NCI-H1092 treated with DMSO at 0.1 percent for 48 hours (cell line): Measurements from ENCODE around the gene CD300H.

ENCODE experiments used
- DNase-seq: peaks from one replicate; lab custom pipeline; 2025; lab: John Stamatoyannopoulos, UW

CD300H gene

DNA sequence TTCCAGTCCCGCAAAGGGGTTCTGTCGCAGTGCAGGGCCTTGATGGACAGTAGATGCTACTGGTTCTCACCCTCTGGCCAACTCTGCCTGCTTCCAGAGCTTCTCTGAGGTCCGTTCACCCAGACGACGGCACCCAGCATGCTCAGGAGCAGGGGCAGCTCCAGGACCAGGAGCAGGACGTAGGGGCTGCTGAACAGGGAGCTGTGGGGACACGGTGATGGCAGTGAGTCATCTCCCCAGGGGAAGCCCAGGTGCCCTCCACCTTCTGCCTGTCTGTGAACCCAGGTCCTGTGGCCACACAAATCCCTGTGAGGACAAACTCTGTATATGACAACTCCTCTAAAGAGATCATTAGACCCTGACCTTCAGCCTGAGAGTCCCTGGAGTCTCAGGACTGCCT is 18.0 kb downstream of the CD300H start:
- DNase-seq = no peak

DNA sequence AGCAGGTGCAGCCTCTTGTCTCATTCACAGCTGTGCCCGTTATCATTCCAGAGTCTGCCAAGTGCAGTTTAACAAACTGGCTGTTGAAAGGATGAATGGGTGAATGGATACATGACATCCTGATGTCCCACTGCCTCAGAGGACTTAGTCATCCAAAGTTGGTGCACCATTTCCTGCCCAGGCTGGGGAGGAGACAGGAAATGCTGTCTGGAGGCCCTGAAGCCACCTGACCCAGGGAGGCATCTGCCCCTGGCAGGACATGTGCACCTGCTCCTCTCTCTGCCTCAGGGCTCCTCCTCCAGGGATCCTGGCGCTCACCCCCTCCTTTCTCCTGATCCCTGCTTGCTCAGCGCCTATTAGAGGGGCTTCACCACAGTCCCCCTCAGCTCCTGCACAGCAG is 19.6 kb downstream of the CD300H start:
- peak; percentile 12 for DNase-seq

DNA sequence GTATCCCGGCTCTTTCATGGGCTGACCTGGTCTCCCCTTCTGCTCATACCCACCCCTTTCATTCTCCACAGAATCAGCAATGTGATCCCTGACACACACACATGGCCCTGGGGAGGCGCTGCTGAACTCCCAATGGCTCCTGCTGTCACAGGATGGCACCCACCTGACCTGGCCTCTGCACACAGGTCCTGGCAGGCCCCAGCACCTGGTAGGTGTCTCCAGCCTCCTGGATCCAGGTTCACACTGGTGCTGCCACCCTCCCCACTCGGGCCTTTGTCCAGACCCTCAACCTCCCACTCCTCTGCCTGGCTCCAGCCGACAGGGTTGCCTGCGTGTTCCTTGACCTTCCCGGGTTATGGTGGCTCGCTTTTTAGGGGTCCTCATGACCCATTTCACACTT is 20.0 kb downstream of the CD300H start:
- no peak for DNase-seq

DNA sequence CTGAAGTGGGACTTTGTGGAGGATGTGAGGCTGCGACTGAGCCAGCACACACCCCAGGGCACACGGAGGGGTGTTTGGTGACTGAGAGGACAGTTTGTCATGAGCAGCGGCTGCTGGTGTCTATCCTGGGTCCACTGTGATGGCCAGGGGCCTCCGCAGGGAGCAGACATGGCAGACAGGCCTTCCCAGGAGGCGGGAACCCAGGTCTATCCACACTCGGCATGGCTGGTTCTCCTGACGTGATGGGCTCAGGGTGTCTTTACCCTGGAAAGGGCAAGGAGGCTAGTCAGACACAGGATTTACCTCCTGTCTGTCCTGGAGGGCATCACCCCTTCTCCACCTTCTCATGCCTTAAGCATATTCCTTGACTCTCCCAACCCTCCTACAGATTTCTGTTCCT is 20.7 kb downstream of the CD300H start:
- DNase-seq = no peak

DNA sequence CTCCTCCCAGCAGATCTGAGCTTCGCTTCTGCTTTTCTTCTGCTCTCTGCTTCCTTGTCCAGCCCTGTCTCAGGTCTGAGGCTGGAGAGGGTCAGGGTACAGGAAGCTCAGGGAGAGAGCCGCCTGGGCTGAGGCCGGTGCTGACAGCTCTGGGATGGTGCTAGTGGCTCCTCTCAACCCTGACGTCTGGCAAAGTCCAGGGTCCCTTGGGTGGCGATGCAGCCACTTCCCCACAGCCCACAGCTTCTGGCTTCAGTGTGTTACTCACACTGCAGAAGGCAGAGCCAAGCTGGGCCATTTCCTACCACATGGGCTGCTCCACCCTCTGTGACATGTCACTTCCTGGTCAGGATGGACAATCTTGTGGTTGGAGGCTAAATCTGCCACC is 21.5 kb downstream of the CD300H start, which contains the start of gene CD300C:
Gene CD300C (minus strand): TSS at position 273 of the 388 bp plus-strand sequence. CDS start 333 bp downstream, outside the sequence.
- no peak for DNase-seq

DNA sequence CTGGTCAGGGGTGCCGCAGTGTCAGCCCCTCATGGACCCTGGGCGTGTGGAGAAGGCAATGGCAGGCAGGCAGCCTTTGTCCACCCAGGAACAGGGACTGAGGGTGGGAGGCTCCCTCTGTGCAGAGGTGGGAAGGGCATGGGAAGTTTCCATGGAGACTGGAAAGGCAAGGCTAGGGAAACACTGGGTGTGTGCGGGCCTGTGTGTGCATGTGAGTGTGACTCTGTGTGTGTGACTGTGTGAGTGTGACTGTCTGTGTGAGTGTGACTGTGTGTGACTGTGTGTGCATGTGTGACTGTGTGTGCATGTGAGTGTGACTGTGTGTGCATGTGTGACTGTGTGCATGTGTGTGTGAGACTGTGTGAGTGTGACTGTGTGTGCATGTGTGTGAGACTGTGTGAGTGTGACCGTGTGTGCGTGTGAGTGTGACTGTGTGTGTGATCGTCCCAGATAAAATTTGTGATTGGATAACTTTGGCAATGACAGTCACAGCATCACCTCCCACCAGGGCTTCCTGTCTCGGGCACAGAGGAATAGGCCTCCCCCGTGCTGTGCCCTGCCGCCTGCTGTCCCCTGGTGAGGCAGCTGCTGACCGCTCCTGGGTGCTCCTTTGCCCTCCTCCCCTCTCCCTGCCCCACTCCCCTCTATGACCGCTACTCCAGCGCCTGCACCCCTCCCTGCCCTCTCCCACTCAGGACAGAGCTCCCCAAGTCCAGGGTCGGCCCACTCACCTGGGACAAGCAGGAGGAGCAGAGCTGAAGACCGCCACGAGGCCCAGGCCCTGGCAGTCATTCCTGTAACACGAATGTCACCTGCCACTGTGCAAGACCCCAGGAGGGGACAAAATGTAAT is 22.1 kb downstream of the CD300H start:
- DNase-seq = no peak

DNA sequence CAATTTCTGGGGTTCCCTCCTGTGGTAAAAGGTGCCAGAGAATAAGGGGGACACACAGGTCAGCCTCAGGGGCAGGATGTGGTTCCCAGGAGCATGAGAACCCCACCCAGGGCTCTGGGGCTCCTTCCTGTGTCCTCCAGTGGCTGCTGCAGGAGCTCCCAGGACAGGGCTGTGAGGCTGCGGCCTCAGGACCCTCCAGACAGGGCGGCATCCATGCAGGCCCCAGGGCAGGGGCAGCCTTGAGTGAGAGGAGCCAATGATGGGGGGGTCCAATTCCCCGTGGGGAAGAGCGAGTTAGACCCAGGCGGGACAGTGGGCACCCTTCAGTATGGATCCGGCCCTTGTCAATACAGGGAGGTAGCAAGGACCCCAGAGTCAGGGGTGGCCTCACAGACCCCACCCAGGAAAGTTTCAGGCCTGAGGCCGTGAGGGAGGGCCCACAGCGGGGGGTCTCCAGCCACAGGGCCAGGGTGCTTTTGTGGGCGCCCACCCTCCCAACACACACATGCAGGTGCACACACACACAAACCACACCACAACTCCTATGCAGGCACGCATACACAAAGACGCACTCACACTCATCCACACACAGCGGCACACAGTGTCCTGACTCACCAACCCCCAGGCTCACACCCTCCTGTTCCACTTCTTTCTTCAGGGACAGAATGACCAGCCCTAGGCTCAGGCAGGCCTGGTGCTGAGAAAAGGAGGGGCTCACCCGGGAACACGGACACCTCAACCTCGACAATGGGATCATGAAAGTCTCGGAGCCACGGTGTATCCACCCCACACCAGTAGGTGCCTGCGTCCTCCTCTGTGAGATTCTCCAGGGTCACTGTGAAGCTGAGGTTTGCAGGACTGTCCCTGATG is 23.2 kb downstream of the CD300H start:
- no peak for DNase-seq

DNA sequence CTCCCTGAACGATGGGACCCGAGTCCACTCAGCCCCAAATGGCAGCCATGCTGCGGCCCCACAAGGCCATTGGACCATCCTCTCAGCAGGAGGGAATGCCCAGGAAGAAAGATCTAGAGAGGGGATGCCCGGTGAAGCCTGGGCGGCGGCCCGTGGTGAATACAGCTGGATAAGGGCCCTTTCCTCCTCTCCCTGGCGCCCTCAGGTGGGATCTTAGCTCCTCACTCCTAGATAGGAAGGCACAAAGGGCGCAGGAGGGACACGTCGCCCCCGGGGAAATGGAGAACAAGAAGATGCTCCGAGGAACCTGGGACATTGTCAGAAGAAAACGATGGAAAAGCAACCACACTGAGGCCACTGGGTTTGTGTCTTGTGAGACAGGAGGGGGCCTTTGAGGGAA is 23.9 kb downstream of the CD300H start:
- no peak for DNase-seq

DNA sequence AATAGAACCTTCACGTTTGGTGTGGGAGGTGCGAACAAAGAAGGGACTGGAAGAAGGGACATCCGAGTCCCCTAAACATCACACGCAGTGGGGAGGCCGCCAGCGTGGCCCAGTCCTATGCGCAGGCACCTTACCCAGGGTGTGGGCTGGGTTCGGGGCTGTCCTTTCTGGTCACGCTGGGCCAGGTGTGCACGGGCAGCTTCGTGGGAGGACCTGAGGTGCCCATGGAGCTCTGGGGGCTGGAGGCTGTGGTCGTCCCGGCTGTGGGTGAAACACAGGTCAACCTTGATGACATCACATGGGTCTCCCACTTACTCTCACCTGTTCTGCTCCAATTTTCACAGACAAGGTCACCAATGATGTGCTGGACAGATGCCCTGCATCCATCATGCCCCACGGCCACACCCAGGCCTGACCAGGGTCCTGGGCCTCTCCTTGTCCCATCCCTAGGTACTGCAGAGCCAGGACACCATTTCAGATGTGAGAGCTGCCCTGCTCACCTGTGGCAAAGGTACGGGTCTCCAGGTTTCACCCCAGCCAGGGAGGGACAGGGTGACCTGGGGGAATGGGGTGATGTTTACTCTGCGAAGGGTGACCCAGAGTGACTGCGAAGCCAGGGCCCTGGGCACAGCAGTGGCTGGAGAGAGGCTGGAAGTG is 24.5 kb downstream of the CD300H start:
- no peak for DNase-seq

DNA sequence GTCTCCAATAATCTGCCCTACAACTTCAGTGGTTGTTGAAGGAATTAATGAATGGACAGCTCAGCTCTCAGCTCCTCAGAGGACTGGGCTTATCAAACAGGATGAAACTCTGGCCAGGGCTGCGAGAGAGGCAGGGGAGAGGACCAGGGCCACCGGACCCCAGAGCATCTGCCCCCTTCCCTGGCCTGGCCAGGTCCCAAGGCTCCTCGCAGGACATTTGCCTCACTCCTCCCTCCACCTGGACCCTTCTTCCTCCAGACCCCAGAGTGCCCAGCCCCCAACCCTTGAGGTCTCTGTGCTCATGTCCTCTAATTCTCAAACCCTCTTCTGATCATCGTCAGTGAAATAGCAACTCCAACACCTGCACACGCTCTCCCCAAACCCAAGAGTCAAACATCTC is 25.1 kb downstream of the CD300H start:
- no peak for DNase-seq

DNA sequence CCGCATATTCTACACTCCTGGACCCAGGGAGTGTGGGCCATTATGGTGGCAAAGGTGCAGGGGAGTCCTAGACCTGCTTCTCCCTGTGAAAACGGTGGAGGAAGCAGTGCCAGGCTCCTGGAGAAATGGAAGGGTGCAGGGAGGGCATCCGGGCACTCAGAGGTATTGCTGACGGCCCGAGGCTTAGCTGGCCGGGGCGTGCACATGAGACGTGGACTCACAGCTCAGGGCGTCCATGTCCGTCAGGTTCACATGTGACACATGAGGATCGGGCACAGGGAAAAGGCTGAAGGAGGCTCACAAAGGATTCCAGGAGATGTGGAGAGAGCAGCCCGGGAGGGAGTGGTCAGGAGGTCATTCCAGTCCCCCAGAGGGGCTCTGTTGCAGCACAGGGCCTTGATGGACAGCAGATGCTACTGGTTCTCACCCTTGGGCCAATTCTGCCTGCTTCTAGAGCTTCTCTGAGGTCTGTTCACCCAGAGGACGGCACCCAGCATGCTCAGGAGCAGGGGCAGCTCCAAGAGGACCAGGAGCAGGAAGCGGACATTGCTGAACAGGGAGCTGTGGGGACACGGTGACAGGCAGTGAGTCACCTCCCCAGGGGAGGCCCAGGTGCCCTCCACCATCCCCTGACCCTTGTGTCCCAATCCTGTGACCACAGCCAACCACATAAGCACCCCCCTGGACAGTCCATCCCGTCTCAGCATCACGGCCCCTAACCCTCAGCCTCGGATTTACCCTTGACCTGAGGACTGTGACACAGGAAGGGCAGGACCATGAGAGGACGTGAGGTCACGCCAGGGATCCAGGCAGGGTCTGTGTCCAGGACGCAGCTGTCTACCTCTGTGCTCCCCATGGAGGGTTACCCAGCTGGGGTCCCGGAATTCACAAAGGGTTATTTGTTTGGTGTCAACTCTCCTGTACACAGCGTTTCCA is 25.9 kb downstream of the CD300H start:
- DNase-seq = no peak

DNA sequence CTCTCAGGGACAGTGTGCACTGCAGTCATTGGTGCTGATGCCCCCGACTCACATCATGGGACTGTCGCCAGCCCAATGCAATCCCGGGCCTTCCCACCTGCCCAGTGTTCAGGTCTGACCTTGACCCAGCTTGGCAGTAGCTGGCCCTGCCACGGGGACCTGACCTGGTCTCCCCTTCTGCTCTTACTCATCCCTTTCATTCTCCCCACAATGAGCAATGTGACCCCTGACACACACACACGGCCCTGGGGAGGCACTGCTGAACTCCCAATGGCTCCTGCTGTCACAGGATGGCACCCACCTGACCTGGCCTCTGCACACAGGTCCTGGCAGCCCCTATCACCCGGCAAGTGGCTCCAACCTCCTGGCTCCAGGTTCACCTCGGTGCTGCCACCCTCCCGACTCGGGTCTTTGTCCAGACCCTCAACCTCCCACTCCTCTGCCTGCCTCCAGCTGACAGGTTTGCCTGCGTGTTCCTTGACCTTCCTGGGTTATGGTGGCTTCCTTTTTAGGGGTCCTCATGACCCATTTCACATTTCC is 28.0 kb downstream of the CD300H start:
- DNase-seq = no peak

DNA sequence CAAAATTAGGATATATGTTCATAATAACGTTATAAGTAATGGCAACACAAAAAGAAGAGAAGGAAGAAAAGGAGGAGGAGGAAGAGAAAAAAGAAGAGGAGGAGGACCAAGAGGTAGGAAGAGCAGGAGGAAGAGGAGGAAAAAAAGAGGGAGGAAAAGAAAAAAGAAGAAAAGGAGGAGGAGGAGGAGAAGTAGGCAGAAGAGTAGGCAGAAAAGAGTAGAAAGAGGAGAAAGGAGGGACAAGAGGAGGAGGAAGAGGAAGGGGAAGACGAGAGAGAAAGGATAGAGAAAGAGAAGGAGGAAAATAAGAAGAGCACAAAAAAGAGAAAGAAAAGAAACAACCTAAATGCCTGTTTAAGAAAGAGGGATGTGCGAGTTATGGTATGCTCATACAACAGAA is 30.4 kb downstream of the CD300H start:
- DNase-seq = no peak

DNA sequence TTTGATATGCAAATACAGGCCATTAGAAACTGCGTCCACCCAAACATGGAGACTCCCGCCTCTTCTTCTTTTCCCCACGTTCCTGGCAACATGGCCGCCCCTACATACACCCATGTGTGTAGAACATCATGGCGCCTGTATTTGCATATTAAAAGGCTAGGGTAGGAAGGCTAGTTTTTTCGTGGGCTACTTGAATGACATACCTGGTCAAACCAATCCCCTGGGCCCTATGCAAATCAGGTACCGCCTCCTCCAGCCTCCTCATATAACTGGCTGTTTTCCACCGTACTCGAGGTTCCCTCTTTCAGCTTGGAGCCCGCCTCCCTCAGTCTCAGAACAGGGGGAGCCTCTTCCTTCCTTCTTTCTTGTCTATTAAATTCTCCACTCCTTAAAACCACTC is 35.2 kb downstream of the CD300H start:
- DNase-seq = no peak

DNA sequence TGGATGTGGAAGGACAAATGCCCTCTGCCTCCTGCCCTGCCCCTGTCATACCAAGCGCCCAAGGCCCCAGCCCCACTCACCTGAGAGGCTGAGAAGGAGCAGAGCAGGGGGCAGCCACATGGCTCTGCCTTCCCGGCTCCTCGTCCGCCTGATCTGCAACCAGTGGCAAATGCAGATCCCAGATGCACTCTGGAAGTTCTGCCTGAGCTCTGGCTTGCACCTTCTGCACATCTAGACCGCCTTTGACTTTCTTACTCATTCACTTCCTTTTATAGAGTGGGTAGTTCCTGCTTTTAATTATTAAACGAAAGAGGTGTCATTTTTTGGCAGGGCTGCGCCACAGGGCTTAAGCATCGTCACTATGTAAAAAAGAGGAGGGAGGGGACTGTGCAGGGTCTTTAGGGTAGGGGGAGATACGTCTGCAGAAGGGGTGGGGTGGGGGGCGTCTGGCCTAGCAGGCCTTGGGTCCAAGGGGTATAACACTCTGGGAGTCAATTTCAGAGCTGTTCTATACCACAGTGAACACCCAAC is 36.0 kb downstream of the CD300H start, which contains the start of gene CD300LB:
Gene CD300LB (minus strand): TSS at position 245 of the 531 bp plus-strand sequence. CDS start 125 bp downstream, at position 120.
- DNase-seq = no peak

DNA sequence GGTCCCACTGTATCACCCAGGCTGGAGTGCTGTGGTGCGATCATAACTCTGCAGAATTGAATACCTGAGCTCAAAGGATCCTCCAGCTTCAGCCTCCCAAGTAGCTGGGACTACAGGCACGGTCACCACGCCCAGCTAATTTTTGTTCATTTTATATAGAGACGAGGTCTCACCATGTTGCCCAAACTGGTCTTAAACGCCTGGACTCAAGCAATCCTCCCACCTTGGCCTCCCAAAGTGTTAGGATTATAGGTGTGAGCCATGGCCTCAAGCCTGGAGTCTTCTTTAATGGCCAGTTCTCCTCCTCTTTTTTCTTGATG is 36.5 kb downstream of the CD300H start:
- no peak for DNase-seq

DNA sequence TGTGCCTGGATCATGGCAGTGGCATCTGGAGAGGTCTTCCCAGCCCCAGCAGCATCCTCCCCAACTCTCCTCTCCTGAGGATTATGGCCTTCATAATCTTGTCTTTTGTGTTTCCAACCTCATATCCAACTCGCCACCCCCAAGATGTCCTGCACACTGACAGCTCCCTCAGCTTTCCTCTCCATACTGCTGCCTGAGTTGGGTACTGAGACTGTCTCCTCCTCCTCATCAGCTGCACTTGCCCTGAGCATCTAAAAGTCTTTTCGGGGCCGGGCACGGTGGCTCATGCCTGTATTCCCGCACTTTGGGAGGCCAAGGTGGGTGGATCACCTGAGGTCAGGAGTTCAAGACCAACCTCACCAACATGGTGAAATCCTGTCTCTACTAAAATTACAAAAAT is 38.1 kb downstream of the CD300H start:
- DNase-seq = no peak

DNA sequence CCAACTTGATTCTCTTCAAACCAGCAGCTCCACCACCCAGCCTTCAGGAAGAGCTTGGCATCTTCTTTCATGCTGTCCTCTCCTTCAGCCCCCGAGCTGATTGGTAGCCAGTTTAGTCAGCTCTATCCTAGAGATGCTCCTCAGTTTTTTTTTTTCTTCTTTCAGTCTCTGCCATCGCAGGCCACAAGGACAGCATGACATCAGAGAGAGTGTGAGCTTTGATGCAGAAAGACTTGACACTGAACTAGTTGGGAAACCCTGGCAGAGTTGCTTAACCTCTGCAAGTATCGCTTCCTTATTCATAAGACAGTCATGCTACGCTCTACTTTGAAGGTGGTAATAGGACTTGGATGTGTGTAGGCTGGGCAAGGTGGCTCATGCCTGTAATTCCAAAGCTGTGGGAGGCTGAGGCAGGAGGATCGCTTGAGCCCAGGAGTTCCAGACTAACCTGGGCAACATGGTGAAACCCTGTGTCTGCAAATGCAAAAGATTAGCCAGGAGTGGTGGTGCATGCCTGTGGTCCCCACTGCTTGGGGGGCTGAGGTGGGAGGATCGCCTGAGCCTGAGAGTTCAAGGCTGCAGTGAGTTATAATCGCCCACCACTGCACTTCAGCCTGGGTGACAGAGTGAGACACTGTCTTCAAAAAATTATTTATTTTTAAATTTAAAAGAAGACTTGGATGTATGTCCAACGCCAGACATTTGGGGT is 38.7 kb downstream of the CD300H start:
- DNase-seq = no peak

DNA sequence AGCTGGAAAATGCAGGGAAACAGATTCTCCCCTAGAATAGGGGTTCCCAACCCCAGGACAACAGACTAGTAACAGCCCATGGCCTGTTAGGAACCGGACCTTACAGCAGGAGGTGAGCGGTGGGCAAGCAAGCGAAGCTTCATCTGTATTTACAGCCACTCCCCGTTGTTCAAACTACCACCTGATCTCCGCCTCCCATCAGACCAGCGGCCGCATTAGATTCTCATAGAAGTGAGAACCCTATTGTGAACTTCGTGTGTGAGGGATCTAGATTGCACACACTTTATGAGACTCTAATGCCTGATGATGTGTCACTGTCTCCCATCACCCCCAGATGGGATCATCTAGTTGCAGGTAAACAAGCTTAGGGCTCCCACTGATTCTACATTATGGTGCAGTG is 39.6 kb downstream of the CD300H start:
- no peak for DNase-seq

DNA sequence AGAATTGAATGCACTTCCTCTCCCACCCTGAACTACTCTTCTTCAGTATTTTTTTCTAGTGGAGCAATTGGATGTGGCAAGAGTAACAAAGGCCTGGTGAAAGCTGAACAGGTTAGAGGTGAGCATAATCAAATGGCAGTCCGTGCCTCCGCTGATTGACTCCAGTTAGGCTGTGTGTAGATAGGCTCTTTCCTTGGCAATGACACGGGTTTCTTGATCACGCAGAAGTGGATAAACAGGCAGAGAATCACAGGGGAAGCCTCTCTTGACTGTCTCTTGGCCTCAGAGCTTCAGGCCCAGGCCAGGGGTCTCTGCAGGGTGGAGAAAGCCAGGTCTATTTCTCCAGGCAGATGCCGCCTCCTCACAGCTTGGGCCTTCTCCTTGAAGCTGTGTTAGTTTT is 40.2 kb downstream of the CD300H start:
- DNase-seq = no peak
